A549 (cell line): ENCODE results near the gene ENPP7. TPM values are rescaled to one million over a fixed set of nuclear protein-coding genes. Genes with fewer than 3 reads are reported as not detected.
"Not testable (repeated sequence)": the region's sequence is repeated elsewhere in the genome, so short reads cannot be mapped to it uniquely, and the experiment has no call there.

Experiments used
- ATAC-seq, 2 experiments: fragments of 200-7000 bp in 1 of 2; fragments of >200 bp in 1 of 2; cut with Nextera tagmentation in 1 of 2; cut with Tn5 transposase in 1 of 2; 3 replicates each; pipeline versions ENCODE4 v1.8.0 to v1.9.1; 2018 to 2020; ENCODE audit warnings: mild to moderate bottlenecking in 1 of 2, moderate library complexity in 1 of 2
- CTCF ChIA-PET: fragments of 300-600 bp; sonication (Branson Sonifier 250); formaldehyde crosslinking; extraction: SDS; loops from one replicate; lab custom pipeline; 2021; ENCODE audit warnings: antibody characterized with exemption, inconsistent platforms; lab: Yijun Ruan, JAX
- POLR2A ChIA-PET: fragments of 350-600 bp; formaldehyde crosslinking; extraction: SDS; loops from one replicate; lab custom pipeline; 2021; ENCODE audit warnings: antibody characterized with exemption, inconsistent platforms; lab: Yijun Ruan, JAX
- DNase-seq, 2 experiments: peaks; one replicate each; pipeline versions ENCODE4 v3.0.0 to v3.0.0-alpha.2; 2011 to 2016; ENCODE audit warnings: low read depth in 1 of 2, low spot score in 1 of 2
- FAIRE-seq: peaks from 2 replicates; lab custom pipeline; 2011; peaks lifted over from hg19 to GRCh38; lab: Jason Lieb, UNC
- H3K27ac ChIP-seq, 2 experiments: fragments of >200 bp; sonication (Bioruptor Twin); formaldehyde crosslinking; 3 replicates each; pipeline ENCODE4 v1.5.1; 2016 to 2017
- H3K4me1 ChIP-seq: fragments of >200 bp; sonication (Bioruptor Twin); formaldehyde crosslinking; 3 replicates; pipeline ENCODE4 v1.6.1; 2016
- H3K4me2 ChIP-seq: fragments of >200 bp; sonication (Bioruptor Twin); formaldehyde crosslinking; 3 replicates; pipeline ENCODE4 v1.6.1; 2016
- H3K4me3 ChIP-seq: fragments of >200 bp; sonication (Bioruptor Twin); formaldehyde crosslinking; 3 replicates; pipeline ENCODE4 v1.5.1; 2016
- H3K9me3 ChIP-seq: fragments of >200 bp; sonication (Bioruptor Twin); formaldehyde crosslinking; 3 replicates; pipeline ENCODE4 v1.6.1; 2016
- BHLHE40 ChIP-seq: IDR thresholded peaks from 2 replicates; pipeline ENCODE4 v1.6.1; 2012; ENCODE audit warnings: low read depth, low read length, inconsistent platforms
- CEBPB ChIP-seq, 2 experiments: fragments of >200 bp in 1 of 2; sonication (Bioruptor Twin) in 1 of 2; formaldehyde crosslinking in 1 of 2; IDR thresholded peaks; 2 replicates each; pipeline ENCODE4 v1.6.1; 2012 to 2016
- E2F6 ChIP-seq: IDR thresholded peaks from 2 replicates; pipeline ENCODE4 v1.6.1; 2012; ENCODE audit warnings: low read depth, borderline replicate concordance
- EP300 ChIP-seq, 2 experiments: fragments of >200 bp; sonication (Bioruptor Twin); formaldehyde crosslinking; IDR thresholded peaks; 2 replicates in 1 of 2; 3 replicates in 1 of 2; pipeline ENCODE4 v1.6.1; 2016 to 2017
- FOSB ChIP-seq: fragments of 250-450 bp; sonication (Bioruptor Pico); IDR thresholded peaks from 2 replicates; pipeline ENCODE4 v1.5.0; 2020; ENCODE audit warnings: mild to moderate bottlenecking, moderate library complexity
- FOSL2 ChIP-seq, 2 experiments: fragments of 450-650 bp in 1 of 2; fragments of >200 bp in 1 of 2; sonication (Bioruptor Twin) in 1 of 2; formaldehyde crosslinking; IDR thresholded peaks; 2 replicates each; pipeline versions ENCODE4 v1.5.0 to v1.6.1; 2016 to 2020; ENCODE audit warnings: mild to moderate bottlenecking in 1 of 2, moderate library complexity in 1 of 2
- FOXS1 ChIP-seq: fragments of 250-450 bp; sonication (Bioruptor Pico); IDR thresholded peaks from 2 replicates; pipeline ENCODE4 v1.5.0; 2020; ENCODE audit warnings: mild to moderate bottlenecking, moderate library complexity
- HEYL ChIP-seq: fragments of 250-450 bp; sonication (Bioruptor Pico); IDR thresholded peaks from 2 replicates; pipeline ENCODE4 v1.8.0; 2021; ENCODE audit warnings: mild to moderate bottlenecking, moderate library complexity
- MAFK ChIP-seq: fragments of 450-650 bp; IDR thresholded peaks from 2 replicates; pipeline ENCODE4 v1.6.1; 2014; ENCODE audit not compliant: partially characterized antibody
- MYC ChIP-seq: IDR thresholded peaks from 2 replicates; pipeline ENCODE4 v1.6.1; 2012; ENCODE audit warnings: mild to moderate bottlenecking, inconsistent platforms, low read length, improper control_type of control experiment, borderline replicate concordance
- NFE2L2 ChIP-seq: fragments of 150-350 bp; conservative IDR thresholded peaks from 2 replicates; pipeline ENCODE4 v1.6.1; 2014; ENCODE audit warnings: low read length
- RAD21 ChIP-seq, 2 experiments: fragments of >200 bp in 1 of 2; sonication (Bioruptor Twin) in 1 of 2; formaldehyde crosslinking in 1 of 2; IDR thresholded peaks in 1 of 2; conservative IDR thresholded peaks in 1 of 2; 2 replicates in 1 of 2; 3 replicates in 1 of 2; pipeline ENCODE4 v1.6.1; 2012 to 2018; ENCODE audit warnings: inconsistent platforms in 1 of 2
- SREBF2 ChIP-seq: fragments of 450-650 bp; IDR thresholded peaks from 2 replicates; pipeline ENCODE4 v1.6.1; 2014; ENCODE audit warnings: mild to moderate bottlenecking, moderate library complexity
- ZSCAN20 ChIP-seq: fragments of 250-450 bp; sonication (Bioruptor Pico); IDR thresholded peaks from 2 replicates; pipeline ENCODE4 v1.8.0; 2022; ENCODE audit warnings: mild to moderate bottlenecking, moderate library complexity
- WGBS: methylation state at CpG from one replicate; pipeline ENCODE4 v1.1.6; 2017; ENCODE audit errors: missing lambda C conversion rate; 5-methylcytosine and 5-hydroxymethylcytosine counted together
- polyA plus RNA-seq, 4 experiments: library from polyadenylated mRNA; depleted of rRNA in 3 of 4; stranded (reverse); fragments of >200 nt; fragmentation: RNase III in 1 of 4; extraction: RNeasy Plus Mini Kit Qiagen cat#74134 plus additional on column Dnase treatment in 1 of 4; gene quantifications; 2 replicates in 3 of 4; 3 replicates in 1 of 4; pipeline ENCODE4 v1.2.3, GENCODE V29; 2011 to 2017
- TF ChIP-seq, protein P1 (sequence below): fragments of >200 bp; sonication (Bioruptor Twin); formaldehyde crosslinking; IDR thresholded peaks from 3 replicates; pipeline ENCODE4 v1.5.1; 2016
- TF ChIP-seq, protein P2 (sequence below): IDR thresholded peaks from 2 replicates; pipeline ENCODE4 v1.6.1; 2012

The ENPP7 gene
- polyA plus RNA-seq, 2 of the 4 experiments (the other 2 are of a cell fraction): not detected

- 61% methylated on average over 3 of the region's 3 CpGs for WGBS
- H3K9me3 ChIP-seq: no peaks in the 10 kb centered on the region
- ChIA-PET POLR2A (interaction anchor here (0.7 kb wide), 1 partner anchor 47 kb away, joined by 4 read pairs; the partner anchor contains the start of gene CBX8), CTCF (interaction anchor here (0.9 to 1.5 kb wide), 11 partner anchors 9 to 164 kb away, joined by 3 to 7 read pairs (median 4); no protein-coding TSS in a partner anchor)
- DNase-seq (no peak), FAIRE-seq (no peak), ATAC-seq (no peak)
- TF ChIP-seq CEBPB (IDR thresholded peaks at IDR 0.05) (no peak), BHLHE40 (no peak)
- no peak overlapping the region for H3K27ac ChIP-seq
- no peak overlapping the region for H3K4me3 ChIP-seq
- H3K4me2 ChIP-seq: peak overlapping the region; percentile 14; the same call in 2 of the 3 replicates
- peaks cover 34% of the 10 kb centered on the region for H3K4me1 ChIP-seq
Observed at GRCh38 chr17:79749958-79750357, 19.2 kb downstream of the ENPP7 start.

- FAIRE-seq: no peak
- POLR2A ChIA-PET: no interaction called here
Observed at GRCh38 chr17:79750650-79751545, 20.2 kb downstream of the ENPP7 start.

GRCh38 chr17:79752175-79752574, 21.4 kb downstream of the ENPP7 start:
- Histone ChIP-seq H3K4me3 (no peak overlapping the region), H3K27ac (no peak overlapping the region), H3K9me3 (no peaks in the 10 kb centered on the region), H3K4me1 (peaks cover 25% of the 10 kb centered on the region)
- POLR2A ChIA-PET: no interaction called here
- no peak; a peak in 1 of 6 replicates for ATAC-seq
- TF ChIP-seq RAD21 (conservative IDR thresholded peaks at IDR 0.05 in 1 of 2, IDR thresholded peaks at IDR 0.05 in 1 of 2) (no peak), ZSCAN20 (CRISPR knock-in tag) (no peak), MAFK (no peak), FOSB (CRISPR knock-in tag) (no peak)
- TF ChIP-seq, protein P1, sequence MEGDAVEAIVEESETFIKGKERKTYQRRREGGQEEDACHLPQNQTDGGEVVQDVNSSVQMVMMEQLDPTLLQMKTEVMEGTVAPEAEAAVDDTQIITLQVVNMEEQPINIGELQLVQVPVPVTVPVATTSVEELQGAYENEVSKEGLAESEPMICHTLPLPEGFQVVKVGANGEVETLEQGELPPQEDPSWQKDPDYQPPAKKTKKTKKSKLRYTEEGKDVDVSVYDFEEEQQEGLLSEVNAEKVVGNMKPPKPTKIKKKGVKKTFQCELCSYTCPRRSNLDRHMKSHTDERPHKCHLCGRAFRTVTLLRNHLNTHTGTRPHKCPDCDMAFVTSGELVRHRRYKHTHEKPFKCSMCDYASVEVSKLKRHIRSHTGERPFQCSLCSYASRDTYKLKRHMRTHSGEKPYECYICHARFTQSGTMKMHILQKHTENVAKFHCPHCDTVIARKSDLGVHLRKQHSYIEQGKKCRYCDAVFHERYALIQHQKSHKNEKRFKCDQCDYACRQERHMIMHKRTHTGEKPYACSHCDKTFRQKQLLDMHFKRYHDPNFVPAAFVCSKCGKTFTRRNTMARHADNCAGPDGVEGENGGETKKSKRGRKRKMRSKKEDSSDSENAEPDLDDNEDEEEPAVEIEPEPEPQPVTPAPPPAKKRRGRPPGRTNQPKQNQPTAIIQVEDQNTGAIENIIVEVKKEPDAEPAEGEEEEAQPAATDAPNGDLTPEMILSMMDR: no peak
- TF ChIP-seq, all 56 proteins: peak for 0
- DNase-seq: no peak
- no peak for FAIRE-seq
- WGBS: 86% methylated on average over 13 of the region's 13 CpGs
- CTCF ChIA-PET: interaction anchor here (0.9 to 5.6 kb wide), 10 partner anchors 10 to 256 kb away, joined by 3 to 49 read pairs (median 4); partner anchors contain the start of gene CBX4
- no peak overlapping the region for H3K4me2 ChIP-seq

More at GRCh38 chr17:79750650-79751545, 20.2 kb downstream of the ENPP7 start:
- 67% methylated on average over 13 of the region's 13 CpGs for WGBS
- H3K9me3 ChIP-seq: no peaks in the 10 kb centered on the region
- DNase-seq (peak in 1 of 2 experiments; percentile 37), ATAC-seq (no peak)
- 0 out of 2 replicates have a peak, but pooled peaks have one; percentile 28 for TF ChIP-seq FOSL2 (IDR thresholded peaks at IDR 0.05)
- peak; percentile 63 for TF ChIP-seq FOSL2 (CRISPR knock-in tag; IDR thresholded peaks at IDR 0.05)
- TF ChIP-seq E2F6: no peak
- no peak for TF ChIP-seq EP300 (IDR thresholded peaks at IDR 0.05)
- no peak for TF ChIP-seq SREBF2
- TF ChIP-seq NFE2L2: peak; percentile 85
- no peak for TF ChIP-seq HEYL (CRISPR knock-in tag)
- peak; percentile 97 for TF ChIP-seq MAFK
- H3K27ac ChIP-seq: 0 out of 6 replicates have a peak overlapping the region, but pooled peaks of 1 of the 2 experiments have one; percentile 5
- H3K4me3 ChIP-seq: no peak overlapping the region
- H3K4me1 ChIP-seq: peaks cover 34% of the 10 kb centered on the region
- peak overlapping the region; percentile 14; the same call in 1 of the 3 replicates for H3K4me2 ChIP-seq
- CTCF ChIA-PET: interaction anchor here (0.9 to 5.6 kb wide), 6 partner anchors 9 to 166 kb away, joined by 3 to 49 read pairs (median 4); no protein-coding TSS in a partner anchor

GRCh38 chr17:79754370-79754769, 23.6 kb downstream of the ENPP7 start:
- TF ChIP-seq MYC: no peak
- no peak for TF ChIP-seq FOXS1
- TF ChIP-seq, protein P2, sequence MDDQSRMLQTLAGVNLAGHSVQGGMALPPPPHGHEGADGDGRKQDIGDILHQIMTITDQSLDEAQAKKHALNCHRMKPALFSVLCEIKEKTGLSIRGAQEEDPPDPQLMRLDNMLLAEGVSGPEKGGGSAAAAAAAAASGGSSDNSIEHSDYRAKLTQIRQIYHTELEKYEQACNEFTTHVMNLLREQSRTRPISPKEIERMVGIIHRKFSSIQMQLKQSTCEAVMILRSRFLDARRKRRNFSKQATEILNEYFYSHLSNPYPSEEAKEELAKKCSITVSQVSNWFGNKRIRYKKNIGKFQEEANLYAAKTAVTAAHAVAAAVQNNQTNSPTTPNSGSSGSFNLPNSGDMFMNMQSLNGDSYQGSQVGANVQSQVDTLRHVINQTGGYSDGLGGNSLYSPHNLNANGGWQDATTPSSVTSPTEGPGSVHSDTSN: no peak
- ATAC-seq: no peak
- CTCF ChIA-PET: interaction anchor here (2.7 to 5.6 kb wide), 2 partner anchors 9 to 13 kb away, joined by 10 to 49 read pairs; no protein-coding TSS in a partner anchor

DNA sequence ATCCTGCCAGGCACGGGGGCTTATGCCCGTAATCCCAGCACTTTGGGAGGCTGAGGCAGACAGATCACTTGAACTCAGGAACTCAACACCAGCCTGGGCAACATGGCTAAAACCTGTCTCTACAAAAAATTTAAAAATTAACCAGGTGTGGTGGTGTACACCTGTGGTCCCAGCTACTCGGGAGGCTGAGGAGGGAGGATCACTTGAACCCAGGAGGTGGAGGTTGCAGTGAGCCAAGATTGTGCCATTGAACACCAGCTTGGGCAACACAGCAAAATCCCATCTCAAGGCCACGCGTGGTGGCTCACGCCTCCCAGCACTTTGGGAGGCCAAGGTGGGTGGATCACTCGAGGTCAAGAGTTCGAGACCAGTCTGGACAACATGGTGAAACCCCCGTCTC, 24.2 kb downstream of the ENPP7 start:
- CTCF ChIA-PET: interaction anchor here (2.7 to 5.6 kb wide), 2 partner anchors 9 to 13 kb away, joined by 10 to 49 read pairs; no protein-coding TSS in a partner anchor
- H3K4me2 ChIP-seq, H3K4me1 ChIP-seq, FAIRE-seq, ATAC-seq, H3K27ac ChIP-seq, H3K4me3 ChIP-seq, POLR2A ChIA-PET, DNase-seq, H3K9me3 ChIP-seq: not testable (repeated sequence)
- WGBS: 81% methylated on average over 9 of the region's 9 CpGs

More at GRCh38 chr17:79754370-79754769, 23.6 kb downstream of the ENPP7 start:
- DNase-seq (no peak), FAIRE-seq (no peak)
- Histone ChIP-seq H3K4me3 (no peak overlapping the region), H3K27ac (no peak overlapping the region), H3K9me3 (no peaks in the 10 kb centered on the region), H3K4me1 (peaks cover 15% of the 10 kb centered on the region), H3K4me2 (no peak overlapping the region)
- WGBS: 79% methylated on average over 12 of the region's 12 CpGs
- POLR2A ChIA-PET: interaction anchor here (0.5 kb wide), 1 partner anchor 85 kb away, joined by 5 read pairs; the partner anchor contains the start of gene CBX4
